Gastroesophageal sphincter (tissue), 4 donors: ENCODE data around the gene WNK2. TPM values are rescaled to one million over a fixed set of nuclear protein-coding genes. Genes with fewer than 3 reads are reported as not detected.

ENCODE experiments used
- ATAC-seq: fragments of 150-250 bp; one replicate; pipeline ENCODE4 v1.9.1; 2016; ENCODE audit warnings: mild to moderate bottlenecking, moderate library complexity
- H3K27ac ChIP-seq, 4 donors: fragments of 200-600 bp; sonication (generic) in 3 of 4; 1 replicate in 3 of 4; 2 replicates in 1 of 4; pipeline ENCODE4 v1.5.1; 2016 to 2019
- H3K27me3 ChIP-seq: fragments of 200-600 bp; sonication (generic); one replicate; pipeline ENCODE4 v1.5.1; 2019
- H3K36me3 ChIP-seq, 2 donors: fragments of 200-600 bp; sonication (generic); one replicate each; pipeline ENCODE4 v1.5.1; 2019; ENCODE audit warnings: control low read depth in 1 of 2
- H3K4me1 ChIP-seq, 3 donors: fragments of 200-600 bp; sonication (generic); 1 replicate in 2 of 3; 2 replicates in 1 of 3; pipeline ENCODE4 v1.5.1; 2016 to 2019; ENCODE audit warnings: control low read depth in 2 of 3
- H3K4me3 ChIP-seq, 2 donors: fragments of 200-600 bp; sonication (generic); one replicate each; pipeline ENCODE4 v1.5.1; 2019; ENCODE audit warnings: mild to moderate bottlenecking in 1 of 2, moderate library complexity in 1 of 2
- H3K9me3 ChIP-seq, 3 donors: fragments of 200-600 bp; sonication (generic); one replicate each; pipeline ENCODE4 v1.5.1; 2017 to 2019; ENCODE audit warnings: control low read depth in 2 of 3
- EP300 ChIP-seq: sonication (generic); formaldehyde crosslinking; IDR thresholded peaks from one replicate; pipeline ENCODE4 v1.6.1; 2017; ENCODE audit warnings: antibody characterized with exemption, mild to moderate bottlenecking
- POLR2A ChIP-seq, 2 donors: fragments of 450-650 bp; IDR thresholded peaks; one replicate each; pipeline ENCODE4 v1.6.1; 2017; ENCODE audit warnings: antibody characterized with exemption in 2 of 2, mild to moderate bottlenecking in 2 of 2, moderate library complexity in 1 of 2
- POLR2AphosphoS5 ChIP-seq: sonication (generic); formaldehyde crosslinking; IDR thresholded peaks from one replicate; pipeline ENCODE4 v1.6.1; 2017; ENCODE audit warnings: antibody characterized with exemption
- WGBS, 2 donors: methylation state at CpG; one replicate each; pipeline ENCODE4 v1.1.5; 2018; ENCODE audit warnings: low coverage in 1 of 2; 5-methylcytosine and 5-hydroxymethylcytosine counted together
- total RNA-seq, 4 donors: library from RNA; depleted of rRNA; stranded (reverse); fragments of >200 nt; gene quantifications; one replicate each; pipeline ENCODE4 v1.1.0, GENCODE V29; 2016
- TF ChIP-seq, protein P1 (sequence below), 4 experiments: fragments of 200-600 bp in 2 of 4; fragments of 450-650 bp in 2 of 4; sonication (generic) in 1 of 4; IDR thresholded peaks; one replicate each; pipeline ENCODE4 v1.5.1; 2017 to 2019; ENCODE audit warnings: antibody characterized with exemption in 4 of 4, mild to moderate bottlenecking in 2 of 4, moderate library complexity in 2 of 4

WNK2 gene
- total RNA-seq, 4 donors from 2014 or later: 26.8 to 104 (median 48.6) TPM

DNA sequence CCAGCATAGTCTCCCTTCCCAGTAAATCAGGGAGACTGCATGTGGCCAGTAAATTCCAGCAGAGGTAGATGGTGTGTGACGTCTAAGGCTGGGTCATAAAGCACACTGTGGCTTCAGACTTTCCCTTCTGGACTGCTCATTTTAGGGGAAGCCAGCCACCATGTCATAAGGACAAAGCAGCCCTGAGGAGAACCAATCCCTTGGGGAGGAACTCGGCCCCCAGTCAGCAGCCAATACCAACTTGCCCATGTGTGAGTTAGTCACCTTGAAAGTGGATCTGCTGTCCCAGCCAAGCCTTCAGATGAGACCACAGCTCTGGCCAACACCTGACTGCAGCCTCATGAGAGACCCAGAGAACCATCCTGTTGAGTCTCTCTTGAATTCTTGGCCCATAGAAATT lies 35.2 kb upstream of the WNK2 start:
- 100% methylated on average over 2 of the region's 2 CpGs for WGBS, 2 donors
- no peaks in the 10 kb centered on the region for H3K36me3 ChIP-seq
- H3K4me3 ChIP-seq: no peak overlapping the region
- no peak for ATAC-seq
- no peak overlapping the region for H3K27ac ChIP-seq
- H3K27me3 ChIP-seq: no peaks in the 10 kb centered on the region
- peaks cover 0 to 14% (median 0%) of the 10 kb centered on the region in 3 donors for H3K4me1 ChIP-seq
- no peak for TF ChIP-seq POLR2A (IDR thresholded peaks at IDR 0.05)
- no peak for TF ChIP-seq EP300
- no peak for TF ChIP-seq POLR2AphosphoS5
- TF ChIP-seq, protein P1, sequence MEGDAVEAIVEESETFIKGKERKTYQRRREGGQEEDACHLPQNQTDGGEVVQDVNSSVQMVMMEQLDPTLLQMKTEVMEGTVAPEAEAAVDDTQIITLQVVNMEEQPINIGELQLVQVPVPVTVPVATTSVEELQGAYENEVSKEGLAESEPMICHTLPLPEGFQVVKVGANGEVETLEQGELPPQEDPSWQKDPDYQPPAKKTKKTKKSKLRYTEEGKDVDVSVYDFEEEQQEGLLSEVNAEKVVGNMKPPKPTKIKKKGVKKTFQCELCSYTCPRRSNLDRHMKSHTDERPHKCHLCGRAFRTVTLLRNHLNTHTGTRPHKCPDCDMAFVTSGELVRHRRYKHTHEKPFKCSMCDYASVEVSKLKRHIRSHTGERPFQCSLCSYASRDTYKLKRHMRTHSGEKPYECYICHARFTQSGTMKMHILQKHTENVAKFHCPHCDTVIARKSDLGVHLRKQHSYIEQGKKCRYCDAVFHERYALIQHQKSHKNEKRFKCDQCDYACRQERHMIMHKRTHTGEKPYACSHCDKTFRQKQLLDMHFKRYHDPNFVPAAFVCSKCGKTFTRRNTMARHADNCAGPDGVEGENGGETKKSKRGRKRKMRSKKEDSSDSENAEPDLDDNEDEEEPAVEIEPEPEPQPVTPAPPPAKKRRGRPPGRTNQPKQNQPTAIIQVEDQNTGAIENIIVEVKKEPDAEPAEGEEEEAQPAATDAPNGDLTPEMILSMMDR (IDR thresholded peaks at IDR 0.05): no peak
- H3K9me3 ChIP-seq: no peaks in the 10 kb centered on the region

DNA sequence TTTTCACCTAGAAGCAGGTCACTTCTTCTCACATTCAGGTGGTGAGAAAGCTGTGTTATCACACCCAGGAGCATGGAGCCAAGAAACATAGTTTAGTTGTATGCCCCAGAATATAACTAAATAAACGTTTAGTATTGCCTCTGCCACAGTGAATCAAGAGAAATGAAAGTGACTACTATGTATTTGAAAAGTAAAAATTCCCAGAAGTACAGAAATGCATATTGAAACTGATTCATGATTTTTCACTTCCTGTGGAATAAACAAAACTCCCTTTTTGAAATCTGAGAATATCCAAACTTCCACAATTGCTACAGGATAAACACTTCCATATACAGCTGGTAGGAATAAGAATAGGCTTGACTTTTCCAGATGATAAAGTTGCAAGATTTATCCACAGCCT lies 34.6 kb upstream of the WNK2 start:
- H3K9me3 ChIP-seq: no peaks in the 10 kb centered on the region
- H3K36me3 ChIP-seq: no peaks in the 10 kb centered on the region
- no peaks in the 10 kb centered on the region for H3K27me3 ChIP-seq
- H3K4me1 ChIP-seq: peaks cover 0 to 7% (median 0%) of the 10 kb centered on the region in 3 donors
- H3K4me3 ChIP-seq: no peak overlapping the region
- no peak overlapping the region for H3K27ac ChIP-seq
- ATAC-seq: no peak
- TF ChIP-seq POLR2AphosphoS5: no peak
- no peak for TF ChIP-seq EP300
- TF ChIP-seq, protein P1 (IDR thresholded peaks at IDR 0.05): no peak
- no peak for TF ChIP-seq POLR2A (IDR thresholded peaks at IDR 0.05)
- WGBS, 2 donors: 47 to 50% methylated on average over 1 of the region's 1 CpG

DNA sequence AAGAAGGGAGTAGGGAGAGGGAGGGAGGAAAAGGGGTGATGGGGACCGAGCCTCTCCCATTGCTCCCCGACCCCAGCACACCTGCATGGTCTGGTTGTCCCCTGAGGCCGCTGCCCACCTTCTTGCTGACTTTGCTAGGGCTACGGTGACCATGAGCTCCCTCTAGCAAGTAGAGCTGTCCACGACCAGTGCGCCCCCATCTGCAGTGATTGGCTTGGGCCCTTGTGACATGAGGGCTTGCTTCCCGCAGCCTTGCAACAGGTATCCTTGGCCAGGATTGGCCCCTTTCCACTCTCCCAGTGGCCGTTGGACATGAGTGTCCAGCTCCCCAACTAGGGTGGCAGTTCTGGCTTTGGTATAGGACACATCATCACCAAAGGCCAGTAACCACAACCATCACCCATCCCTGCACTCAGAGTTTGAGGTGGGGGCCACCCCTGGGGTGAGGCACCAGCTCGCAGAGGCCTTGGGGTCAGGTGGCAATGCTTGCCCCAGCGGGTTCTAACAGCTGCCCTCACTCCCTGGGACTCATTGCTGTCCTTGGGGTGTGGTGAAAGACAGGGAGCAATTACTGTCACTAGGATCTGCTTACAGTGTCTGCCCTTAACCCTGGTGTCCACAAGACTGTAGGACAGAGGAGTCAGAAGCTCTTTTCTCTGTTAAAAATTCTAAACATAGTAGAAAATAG lies 32.7 kb upstream of the WNK2 start:
- H3K4me3 ChIP-seq: no peak overlapping the region
- 80% methylated on average over 5 of the region's 10 CpGs; no CpG with 5 or more reads in 1 of the 2 donors for WGBS, 2 donors
- no peaks in the 10 kb centered on the region for H3K9me3 ChIP-seq
- ATAC-seq: no peak
- no peaks in the 10 kb centered on the region for H3K4me1 ChIP-seq
- TF ChIP-seq POLR2A (IDR thresholded peaks at IDR 0.05) (no peak), POLR2AphosphoS5 (no peak), EP300 (no peak)
- TF ChIP-seq, protein P1 (IDR thresholded peaks at IDR 0.05): no peak
- no peak overlapping the region for H3K27ac ChIP-seq
- no peaks in the 10 kb centered on the region for H3K27me3 ChIP-seq
- H3K36me3 ChIP-seq: no peaks in the 10 kb centered on the region

DNA sequence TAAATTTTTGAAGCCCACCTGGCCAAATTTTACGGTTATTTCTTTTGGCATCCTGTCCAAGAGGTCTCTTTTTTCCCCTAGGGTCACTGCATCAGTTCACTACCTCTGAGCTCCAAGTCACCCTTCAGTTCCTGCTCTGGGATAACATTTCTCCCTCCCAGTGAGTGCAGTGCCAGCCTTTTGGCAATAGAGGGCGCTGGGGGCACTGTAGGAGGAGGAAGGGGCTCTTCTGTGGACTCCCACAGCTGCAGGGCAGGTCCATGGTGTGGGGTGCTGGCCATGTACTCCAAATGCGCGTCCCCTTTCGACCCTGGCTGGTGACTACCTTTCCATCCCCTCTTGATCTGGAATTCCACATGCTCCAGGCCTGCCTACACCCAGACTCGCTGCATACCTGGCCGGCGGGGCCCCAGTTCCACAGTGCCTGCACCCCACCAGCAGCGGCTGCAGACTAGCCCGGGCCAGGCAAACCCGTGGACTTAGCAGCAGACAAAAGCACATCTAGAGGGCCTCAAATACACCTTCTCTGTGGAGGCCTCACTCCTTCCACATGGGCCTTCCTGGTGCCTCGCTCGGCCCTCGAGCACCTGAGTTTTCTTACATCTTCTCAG lies 29.5 kb upstream of the WNK2 start:
- no peaks in the 10 kb centered on the region for H3K9me3 ChIP-seq
- no peaks in the 10 kb centered on the region for H3K4me1 ChIP-seq
- no peaks in the 10 kb centered on the region for H3K36me3 ChIP-seq
- ATAC-seq: no peak
- H3K4me3 ChIP-seq: no peak overlapping the region
- 60 to 76% methylated on average over 7 to 13 of the region's 14 CpGs for WGBS, 2 donors
- TF ChIP-seq, protein P1 (IDR thresholded peaks at IDR 0.05): peak in 3 of 4 experiments; percentile 16 to 65 (median 22)
- TF ChIP-seq EP300: no peak
- no peaks in the 10 kb centered on the region for H3K27me3 ChIP-seq
- no peak overlapping the region for H3K27ac ChIP-seq
